Measurements from ENCODE around the gene SIGLEC10.

Gene SIGLEC10

DNA sequence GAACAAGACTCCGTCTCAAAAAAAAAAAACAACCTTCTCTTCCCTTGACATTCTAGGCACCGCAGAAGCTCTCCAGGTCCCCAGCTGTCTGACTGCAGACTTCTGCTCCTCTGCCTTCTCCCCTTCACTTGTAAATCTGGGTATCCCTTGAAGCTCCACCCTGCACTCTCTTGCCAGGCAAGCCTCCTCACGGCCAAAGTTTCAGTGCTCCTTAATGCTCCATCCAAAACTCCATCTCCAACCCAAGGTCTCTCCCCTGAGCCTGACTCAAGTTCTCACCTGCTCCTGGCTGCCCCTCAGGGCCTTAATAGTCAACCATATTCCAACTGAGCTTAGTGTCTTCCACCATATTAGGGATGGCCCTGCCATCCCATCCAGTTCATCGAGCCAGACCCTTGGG is 47.2 kb downstream of the SIGLEC10 start:
- in situ Hi-C loops (cut with HindIII; ENCODE audit: low pct_ligation_motif_present, low pct_unique_long_range_greater_than_20kb, low sequenced_read_pairs) = no loop called here
- DNase-seq = no peak

DNA sequence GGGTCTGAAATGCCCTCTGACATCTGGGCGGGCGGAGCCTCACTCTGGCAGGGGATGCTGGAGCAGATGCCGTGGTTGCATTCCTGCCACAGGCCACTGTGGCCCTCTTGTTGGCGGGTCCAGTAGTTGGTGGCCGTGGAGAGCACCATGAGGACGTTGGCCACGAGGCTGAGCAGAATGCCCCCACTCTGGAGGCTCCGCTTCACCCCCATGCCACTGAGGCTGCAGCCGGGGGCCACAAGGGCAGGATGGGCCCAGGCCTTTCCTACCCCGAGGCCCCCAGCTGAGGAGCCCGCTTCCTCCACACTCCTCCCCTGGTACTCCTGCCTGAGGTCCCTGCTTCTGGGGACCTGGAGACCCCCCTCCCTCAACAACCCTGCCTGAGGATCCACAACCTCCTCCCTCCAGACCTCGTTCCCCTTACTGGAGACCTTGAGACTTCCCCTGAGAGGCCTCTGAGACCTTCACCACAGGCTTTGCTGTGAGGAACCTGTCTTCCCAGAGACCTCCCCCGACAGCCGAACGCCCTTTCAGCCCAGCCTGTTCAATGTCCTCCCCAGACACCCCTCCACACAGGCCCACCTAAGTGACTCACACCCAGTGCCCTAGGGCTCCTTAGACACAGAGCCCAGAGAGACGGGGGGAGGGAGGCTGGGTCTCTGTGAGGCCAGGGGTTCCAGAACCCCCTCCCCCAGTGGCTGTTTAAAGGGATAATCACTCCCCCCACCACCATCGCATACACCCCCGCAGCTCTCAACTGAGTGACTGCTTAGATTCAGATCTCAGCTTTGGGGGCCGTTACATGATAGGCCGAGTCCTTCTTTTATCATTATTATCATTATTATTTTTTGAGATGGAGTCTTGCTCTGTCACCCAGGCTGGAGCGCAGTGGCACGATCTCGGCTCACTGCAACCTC is 48.8 kb downstream of the SIGLEC10 start, which contains the start of gene CLDND2:
Gene CLDND2, minus strand, starts transcription at position 638 of the 917 bp plus-strand sequence. Its CDS starts 426 bp downstream, at position 212.
- DNase-seq = no peak
- in situ Hi-C loops (cut with HindIII; ENCODE audit: low pct_ligation_motif_present, low pct_unique_long_range_greater_than_20kb, low sequenced_read_pairs) = no loop called here

DNA sequence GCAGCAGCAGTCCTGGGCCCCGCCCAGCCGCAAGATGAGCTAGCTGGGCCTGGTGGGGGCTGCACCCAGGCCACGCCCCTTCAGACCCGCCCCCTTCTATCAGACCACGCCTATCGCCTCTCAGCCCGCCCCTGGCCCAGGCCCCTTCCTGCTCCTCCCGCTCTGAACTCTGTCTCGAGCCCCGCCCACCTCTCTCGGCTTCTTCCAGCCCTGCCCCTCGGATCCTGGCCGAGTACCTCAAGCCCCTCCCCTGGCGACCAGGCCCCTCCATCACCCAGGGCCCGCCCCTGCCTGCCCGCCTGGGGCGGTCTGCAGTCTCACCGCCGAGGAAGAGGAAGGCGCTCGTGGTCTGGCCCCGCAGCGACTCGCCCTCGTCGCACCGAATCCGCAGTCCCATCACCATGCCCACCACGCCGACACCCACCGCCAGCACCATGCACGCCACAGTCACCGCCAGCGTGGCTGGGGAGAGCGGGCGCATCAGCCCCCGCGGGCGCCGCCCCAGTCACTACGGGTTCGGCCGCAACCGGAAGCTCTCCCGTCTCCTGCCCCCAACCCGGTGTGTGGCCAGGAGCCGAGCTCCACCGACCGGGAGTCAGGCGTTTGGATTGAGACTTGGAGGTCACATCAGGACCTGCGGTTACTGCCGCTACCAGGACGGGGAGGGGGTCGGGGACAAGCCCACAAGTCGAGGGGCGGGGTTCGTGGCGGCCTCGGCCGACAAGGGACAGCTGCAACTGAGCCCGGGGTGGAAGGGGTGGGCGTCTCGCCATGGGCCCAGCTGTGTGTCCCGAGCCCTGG is 49.7 kb downstream of the SIGLEC10 start:
- in situ Hi-C loops (cut with HindIII; ENCODE audit: low pct_ligation_motif_present, low pct_unique_long_range_greater_than_20kb, low sequenced_read_pairs) = no loop called here
- DNase-seq = peak; percentile 94

DNA sequence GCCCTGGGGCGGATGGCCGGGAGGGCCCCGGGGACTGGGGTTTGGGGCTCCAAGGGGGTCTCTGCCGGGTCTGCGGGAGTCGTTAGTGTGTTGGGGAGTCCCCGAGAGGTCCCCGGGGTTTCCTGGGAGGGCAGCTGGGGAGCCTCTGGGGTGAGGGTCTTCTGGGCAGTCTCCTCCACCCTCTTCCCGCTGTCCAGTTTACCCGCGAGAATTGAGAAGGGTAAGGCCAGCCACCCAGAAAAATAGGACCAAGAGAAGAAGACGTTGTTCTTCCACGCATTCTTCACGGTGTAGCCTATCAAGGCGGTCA is 50.2 kb downstream of the SIGLEC10 start:
- in situ Hi-C loops (cut with HindIII; ENCODE audit: low pct_ligation_motif_present, low pct_unique_long_range_greater_than_20kb, low sequenced_read_pairs) = no loop called here
- no peak for DNase-seq

DNA sequence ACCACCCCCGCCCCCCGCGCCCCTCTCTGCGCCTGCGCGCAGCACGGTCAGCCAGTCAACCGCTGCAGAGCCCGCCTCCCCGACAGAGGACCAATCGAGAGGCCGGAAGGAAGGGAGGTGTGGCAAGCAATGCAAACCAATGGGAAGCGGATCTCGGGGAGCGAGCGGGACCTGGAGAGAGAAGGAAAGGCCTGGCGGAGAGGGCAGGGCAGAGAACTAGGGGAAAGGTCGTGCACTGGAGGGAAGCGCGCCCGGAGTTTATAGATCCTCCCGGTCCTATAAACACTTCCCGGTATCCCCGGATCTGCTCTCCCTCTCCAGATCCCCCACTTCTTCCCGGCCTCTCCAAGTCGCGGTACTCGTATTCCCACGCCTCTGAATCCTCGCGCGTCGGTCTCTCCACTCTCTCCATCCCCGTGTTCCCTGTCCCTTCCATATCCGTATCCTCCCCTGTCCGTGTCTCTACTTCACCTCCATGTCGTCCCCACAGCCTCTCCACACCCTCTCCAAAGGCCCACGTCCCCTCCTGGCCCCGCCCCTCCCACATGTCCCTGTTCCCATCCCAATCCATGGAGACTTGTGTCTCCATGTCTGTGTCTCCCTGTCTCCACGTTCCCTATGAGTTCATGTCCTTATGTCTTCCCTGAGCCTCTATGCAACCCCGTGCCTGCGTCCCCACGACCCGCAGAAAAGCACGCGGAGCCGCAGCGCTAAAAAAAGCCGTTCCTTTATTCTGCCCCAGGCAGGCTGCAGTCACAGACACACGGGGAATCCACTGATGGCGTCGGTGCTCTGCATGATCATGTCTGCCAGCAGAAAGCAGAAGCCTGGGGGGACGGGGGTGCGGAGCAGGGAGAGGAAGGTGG is 50.8 kb downstream of the SIGLEC10 start:
- in situ Hi-C loops (cut with HindIII; ENCODE audit: low pct_ligation_motif_present, low pct_unique_long_range_greater_than_20kb, low sequenced_read_pairs) = no loop called here
- DNase-seq = peak; percentile 96

DNA sequence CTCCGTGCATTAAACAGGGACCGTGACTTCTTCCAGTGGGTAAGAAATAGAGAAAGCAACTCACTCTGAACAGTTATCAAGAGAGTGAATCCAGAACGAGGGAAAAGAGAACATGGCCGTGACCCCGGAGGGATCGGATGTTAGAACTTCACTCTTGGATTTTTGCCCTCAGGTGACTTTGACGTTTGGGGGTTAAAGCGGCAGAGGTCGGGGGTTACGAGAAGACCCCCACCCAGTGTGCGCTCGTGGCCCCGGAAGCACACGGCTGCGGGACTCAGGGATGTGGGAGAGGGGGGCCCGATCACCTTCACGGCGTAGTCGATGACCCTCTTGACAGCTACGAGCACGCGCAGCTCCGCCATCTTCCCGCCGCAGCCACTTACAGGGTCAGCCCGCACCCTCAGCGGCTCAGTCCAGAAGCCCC is 51.5 kb downstream of the SIGLEC10 start, which contains the start of gene ETFB:
Gene ETFB, minus strand, starts transcription at position 424 of the 424 bp plus-strand sequence. Its CDS starts 62 bp downstream, at position 362.
- DNase-seq = no peak
- in situ Hi-C loops (cut with HindIII; ENCODE audit: low pct_ligation_motif_present, low pct_unique_long_range_greater_than_20kb, low sequenced_read_pairs) = no loop called here

DNA sequence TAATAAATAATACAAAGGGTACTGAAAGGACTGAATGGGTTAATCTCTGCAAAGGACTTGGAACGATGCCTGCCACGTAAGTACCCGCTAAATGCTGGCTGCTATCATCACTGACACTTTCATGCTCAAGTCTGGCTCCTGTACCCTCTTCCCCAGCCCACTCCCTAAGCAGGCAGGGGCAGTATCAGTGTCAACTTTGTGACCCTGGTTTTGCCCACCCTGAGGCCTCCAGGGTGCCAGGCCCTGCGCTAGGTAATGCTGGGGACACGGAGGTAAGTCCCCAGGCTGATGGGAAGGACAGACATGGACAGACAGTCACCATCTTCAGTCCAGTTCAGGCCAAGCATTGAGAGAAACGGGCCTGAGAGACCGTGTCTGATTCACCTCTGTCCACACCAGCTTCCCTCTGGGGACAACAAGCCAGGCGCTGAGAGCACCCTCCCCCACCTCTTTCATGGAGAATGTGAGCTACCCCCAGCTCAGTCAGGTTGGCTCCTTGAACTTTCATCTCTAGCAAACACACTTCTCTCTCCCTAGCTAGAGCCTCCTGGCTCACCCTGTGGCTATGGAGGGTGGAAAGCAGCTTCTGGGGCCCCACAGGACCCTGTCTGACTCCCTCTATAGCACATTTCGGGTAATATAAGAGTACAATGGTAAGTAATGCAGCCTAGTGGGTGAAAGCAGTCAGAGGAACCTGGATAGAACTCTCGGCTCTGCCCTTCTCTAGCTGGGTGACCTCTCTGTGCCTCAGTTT is 52.1 kb downstream of the SIGLEC10 start:
- peak; percentile 23 for DNase-seq
- in situ Hi-C loops (cut with HindIII; ENCODE audit: low pct_ligation_motif_present, low pct_unique_long_range_greater_than_20kb, low sequenced_read_pairs) = no loop called here

DNA sequence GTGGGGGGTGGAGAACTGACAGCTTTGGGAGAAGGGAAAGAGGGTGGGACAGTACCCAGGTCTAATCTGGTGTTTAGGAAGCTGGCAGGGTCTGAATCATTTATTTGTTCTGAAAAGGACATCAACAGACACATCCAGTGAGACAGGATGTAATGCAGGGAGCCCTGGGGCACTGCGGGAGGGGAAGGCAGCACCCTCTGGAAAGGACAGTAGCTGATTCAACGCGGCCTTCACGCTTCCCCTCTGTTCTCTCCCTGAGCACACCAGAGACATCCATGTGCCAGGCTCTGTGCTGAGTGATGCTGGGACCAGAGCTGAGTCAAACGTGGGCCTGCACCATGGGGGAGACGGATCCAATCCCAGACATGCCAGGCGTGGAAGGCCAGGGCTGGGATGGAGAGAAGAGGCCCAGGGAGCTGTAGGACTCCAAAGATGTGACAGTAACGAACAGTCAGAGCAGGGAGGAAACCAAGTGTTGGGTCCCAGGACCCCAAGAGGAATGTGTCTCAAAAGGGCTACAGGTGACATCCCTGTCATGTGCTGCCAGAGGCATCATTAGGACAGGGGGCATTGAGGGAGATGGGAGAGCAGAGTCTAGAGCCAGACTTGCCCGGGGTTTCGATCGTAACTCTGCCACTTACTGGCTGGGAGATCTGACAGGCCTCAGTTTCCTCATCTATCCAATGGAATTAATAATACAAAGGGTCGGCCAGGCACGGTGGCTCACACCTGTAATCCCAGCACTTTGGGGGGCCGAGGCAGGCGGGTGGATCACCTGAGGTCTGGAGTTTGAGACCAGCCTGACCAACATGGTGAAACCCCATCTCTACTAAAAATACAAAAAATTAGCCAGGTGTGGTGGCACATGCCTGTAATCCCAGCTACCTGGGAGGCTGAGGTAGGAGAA is 53.0 kb downstream of the SIGLEC10 start:
- DNase-seq = no peak
- in situ Hi-C loops (cut with HindIII; ENCODE audit: low pct_ligation_motif_present, low pct_unique_long_range_greater_than_20kb, low sequenced_read_pairs) = no loop called here

DNA sequence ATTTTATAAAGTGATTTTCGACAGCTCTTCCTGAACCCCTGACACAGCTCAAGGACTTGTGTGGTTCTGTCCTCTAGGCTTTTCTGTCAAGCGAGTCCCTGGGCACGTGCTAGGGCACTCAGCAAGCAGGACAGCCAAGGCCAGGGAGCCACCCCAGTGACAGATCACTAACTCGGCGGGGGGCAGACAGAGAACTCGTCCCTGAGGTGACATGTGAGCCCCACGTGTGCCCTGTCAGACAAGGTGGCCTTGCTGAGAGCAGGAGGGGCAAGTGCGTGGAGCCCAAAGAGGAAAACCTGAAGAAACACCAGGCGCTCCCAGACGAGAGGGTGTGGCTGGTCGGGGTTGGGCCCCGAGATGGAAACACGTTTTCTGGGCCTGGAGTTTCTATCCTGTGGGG is 56.2 kb downstream of the SIGLEC10 start:
- DNase-seq = no peak
- in situ Hi-C loops (cut with HindIII; ENCODE audit: low pct_ligation_motif_present, low pct_unique_long_range_greater_than_20kb, low sequenced_read_pairs) = no loop called here
